GF-D8 (cell line): ENCODE results near the gene KAT5.
A peak's percentile ranks its signal among the peaks of the same experiment; 100 is the strongest.
"Not testable (repeated sequence)": the region's sequence is repeated elsewhere in the genome, so short reads cannot be mapped to it uniquely, and the experiment has no call there.

Experiments used
- DNase-seq: peaks from one replicate; lab custom pipeline; 2025; lab: John Stamatoyannopoulos, UW

KAT5 gene

DNA sequence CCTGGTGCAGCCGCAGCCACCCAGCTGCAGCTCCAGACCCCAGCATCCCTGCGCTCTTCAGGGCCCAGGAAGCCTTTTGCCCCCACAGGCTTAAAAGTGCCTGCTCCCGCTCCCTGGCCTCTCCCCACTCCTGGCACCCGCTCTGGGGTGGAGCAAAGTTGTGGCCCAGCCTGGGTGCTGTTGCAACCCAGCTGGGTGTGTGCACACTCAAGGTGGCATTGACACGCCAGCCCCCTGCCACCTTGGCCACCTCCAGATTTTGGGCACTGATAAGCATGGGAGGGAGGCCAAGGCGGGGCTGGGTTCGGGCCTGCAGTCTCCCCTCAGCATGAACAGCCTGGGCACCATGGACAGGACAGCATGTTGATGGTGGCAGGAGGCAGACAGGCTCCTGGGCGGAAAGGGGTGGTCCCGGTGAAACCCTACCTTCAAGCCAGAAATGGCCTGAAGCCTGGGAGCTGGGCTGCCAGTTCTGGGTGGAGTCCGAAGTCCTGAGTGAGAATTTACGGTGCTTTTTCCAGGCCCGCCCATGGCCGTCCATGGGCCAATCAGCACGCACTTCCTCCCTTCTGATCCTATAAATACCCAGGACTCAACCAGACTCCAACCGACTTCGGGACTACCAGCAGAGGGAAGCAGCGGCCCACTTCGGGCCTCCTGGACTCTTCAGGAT is 32.1 kb downstream of the KAT5 start:
- no peak for DNase-seq

DNA sequence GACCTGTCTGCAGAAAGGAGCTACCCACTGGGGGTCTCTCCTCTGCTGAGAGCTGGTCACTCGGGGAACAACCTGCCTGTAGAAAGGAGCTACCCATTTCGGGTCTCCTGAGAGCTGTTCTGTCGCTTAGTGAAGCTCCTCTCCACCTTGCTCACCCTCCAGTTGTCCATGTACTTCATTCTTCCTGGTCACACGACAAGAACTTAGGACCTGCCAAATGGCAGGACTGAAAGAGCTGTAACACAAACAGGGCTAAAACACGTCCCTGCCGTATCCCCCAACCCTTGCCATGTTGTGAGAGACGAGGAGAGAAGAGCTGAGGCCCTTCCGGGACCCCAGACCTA is 32.6 kb downstream of the KAT5 start:
- DNase-seq = peak; percentile 10

DNA sequence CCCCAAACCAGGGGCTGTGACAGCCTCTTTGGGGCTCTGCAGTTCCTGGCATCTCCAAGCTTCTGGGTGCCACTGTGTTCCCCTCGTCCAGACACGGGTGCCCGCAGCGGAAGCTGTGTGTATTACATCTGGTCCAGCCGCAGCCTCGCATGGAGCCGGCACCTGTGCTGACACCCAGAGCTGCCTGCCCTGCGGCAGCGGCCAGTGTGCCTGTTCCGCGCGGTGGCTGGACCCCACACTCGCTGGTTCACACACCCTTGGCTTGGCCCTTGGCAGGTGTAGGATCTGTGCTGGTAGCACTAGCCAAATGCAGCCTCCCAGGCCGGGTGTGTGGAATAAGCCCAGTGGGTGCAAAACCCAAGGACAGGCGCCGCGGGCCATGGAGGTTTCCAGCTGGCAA is 33.0 kb downstream of the KAT5 start:
- DNase-seq = no peak

DNA sequence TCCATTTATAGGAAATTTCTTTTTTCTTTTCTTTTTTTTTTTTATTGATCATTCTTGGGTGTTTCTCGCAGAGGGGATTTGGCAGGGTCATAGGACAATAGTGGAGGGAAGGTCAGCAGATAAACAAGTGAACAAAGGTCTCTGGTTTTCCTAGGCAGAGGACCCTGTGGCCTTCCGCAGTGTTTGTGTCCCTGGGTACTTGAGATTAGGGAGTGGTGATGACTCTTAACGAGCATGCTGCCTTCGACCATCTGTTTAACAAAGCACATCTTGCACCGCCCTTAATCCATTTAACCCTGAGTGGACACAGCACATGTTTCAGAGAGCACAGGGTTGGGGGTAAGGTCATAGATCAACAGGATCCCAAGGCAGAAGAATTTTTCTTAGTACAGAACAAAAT is 50.1 kb downstream of the KAT5 start:
- DNase-seq = not testable (repeated sequence)

DNA sequence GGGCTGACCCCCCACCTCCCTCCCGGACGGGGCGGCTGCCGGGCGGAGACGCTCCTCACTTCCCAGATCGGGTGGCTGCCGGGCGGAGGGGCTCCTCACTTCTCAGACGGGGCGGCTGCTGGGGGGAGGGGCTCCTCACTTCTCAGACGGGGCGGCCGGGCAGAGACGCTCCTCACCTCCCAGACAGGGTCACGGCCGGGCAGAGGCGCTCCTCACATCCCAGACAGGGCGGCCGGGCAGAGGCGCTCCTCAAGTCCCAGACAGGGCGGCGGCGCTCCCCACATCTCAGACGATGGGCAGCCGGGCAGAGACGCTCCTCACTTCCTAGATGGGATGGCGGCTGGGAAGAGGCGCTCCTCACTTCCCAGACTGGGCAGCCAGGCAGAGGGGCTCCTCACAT is 50.8 kb downstream of the KAT5 start:
- not testable (repeated sequence) for DNase-seq

DNA sequence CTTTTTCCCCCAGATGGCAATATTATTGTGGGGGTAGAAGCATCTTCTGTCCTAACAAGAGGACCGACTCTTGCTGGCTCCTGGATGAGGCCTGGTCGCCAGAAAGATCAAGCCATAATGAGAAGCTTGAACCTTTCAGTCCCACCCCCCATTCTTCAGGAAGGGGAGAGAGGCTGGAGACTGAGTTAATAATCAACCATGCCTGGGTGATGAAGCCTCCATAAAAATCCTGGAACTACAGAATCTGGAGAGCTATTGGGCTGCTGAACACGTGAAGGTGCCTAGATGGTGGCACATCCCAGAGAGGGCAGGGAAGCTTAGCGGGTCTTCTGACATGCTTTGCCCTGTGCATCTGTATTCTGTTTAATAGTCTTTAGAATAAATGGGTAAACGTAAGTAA is 52.4 kb downstream of the KAT5 start:
- no peak for DNase-seq

DNA sequence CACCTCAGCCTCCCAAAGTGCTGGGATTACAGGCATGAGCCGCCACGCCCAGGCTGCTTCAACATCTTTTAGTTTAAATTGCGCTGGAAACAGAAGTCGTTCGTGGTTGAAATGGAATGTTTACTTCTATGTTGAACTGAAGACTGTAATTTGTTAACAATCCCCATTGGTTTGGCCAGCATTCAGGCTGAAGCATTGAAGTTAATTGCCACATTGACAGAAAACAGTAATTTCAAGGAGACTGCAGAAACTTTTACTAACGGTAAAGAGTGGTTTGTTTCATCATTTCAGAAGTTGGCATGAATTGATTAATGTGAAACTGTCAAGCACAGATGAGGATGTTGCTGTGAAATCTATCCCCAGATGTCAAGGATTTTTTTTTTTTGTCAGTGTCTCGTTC is 54.5 kb downstream of the KAT5 start:
- DNase-seq = peak; percentile 78

DNA sequence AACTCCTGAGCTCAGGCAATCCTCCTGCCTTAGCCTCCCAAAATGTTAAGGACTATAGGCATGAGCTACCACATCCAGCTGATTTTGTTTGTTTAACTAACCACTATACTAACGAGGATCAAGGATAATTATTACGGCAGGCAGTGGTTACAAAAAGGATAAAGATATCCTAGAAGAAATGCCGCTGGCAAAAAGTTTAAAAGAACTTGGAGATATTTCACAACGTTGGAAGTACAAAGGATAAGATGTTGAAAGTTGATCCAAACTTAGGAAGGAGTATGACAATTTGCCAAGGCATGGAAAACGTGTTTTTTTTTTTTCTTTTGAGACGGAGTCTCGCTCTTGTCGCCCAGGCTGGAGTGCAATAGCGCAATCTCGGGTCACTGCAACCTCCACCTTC is 55.4 kb downstream of the KAT5 start:
- DNase-seq = no peak

DNA sequence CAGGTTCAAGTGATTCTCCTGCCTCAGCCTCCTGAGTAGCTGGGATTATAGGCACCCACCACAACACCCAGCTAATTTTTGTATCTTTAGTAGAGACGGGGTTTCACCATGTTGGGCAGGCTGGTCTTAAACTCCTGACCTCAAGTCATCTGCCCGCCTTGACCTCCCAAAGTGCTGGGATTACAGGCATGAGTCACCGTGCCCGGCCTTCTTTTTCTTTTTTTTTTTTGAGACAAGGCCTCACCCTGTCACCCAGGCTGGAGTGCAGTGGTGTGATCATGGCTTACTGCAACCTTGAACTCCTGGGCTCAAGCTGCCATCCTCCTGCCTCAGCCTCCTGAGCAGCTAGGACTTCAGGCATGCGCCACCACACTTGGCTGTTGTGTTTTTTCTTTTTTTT is 55.8 kb downstream of the KAT5 start:
- DNase-seq = not testable (repeated sequence)
